ENCODE data around the gene SPATA20. TPM values are rescaled to one million over a fixed set of nuclear protein-coding genes. Genes with fewer than 3 reads are reported as not detected.

Gene SPATA20
- total RNA-seq, 1 donor from 2014 or later, result 70.2 TPM

DNA sequence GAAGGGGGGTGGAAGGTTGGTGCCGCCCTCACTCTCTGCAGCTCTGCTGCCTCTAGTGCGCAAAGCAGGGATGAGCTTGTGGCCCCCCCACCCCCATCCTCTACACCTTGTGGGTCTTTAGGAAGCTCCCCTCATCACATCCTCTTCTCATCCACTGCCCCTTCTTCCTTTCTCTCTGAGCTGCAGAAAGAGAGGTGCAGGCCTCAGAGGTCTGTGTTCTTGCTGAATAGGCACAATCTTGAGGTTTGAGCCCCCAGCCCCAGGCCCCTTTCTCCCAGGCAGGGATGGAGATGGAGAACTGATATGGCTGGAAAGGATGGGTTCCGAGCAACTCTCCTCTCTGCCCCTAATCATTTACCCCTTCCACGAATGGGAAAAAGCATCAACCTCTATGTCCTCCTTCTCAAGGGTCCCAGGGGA, 16.1 kb downstream of the SPATA20 start:
- TF ChIP-seq, protein P1, sequence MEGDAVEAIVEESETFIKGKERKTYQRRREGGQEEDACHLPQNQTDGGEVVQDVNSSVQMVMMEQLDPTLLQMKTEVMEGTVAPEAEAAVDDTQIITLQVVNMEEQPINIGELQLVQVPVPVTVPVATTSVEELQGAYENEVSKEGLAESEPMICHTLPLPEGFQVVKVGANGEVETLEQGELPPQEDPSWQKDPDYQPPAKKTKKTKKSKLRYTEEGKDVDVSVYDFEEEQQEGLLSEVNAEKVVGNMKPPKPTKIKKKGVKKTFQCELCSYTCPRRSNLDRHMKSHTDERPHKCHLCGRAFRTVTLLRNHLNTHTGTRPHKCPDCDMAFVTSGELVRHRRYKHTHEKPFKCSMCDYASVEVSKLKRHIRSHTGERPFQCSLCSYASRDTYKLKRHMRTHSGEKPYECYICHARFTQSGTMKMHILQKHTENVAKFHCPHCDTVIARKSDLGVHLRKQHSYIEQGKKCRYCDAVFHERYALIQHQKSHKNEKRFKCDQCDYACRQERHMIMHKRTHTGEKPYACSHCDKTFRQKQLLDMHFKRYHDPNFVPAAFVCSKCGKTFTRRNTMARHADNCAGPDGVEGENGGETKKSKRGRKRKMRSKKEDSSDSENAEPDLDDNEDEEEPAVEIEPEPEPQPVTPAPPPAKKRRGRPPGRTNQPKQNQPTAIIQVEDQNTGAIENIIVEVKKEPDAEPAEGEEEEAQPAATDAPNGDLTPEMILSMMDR (conservative IDR thresholded peaks at IDR 0.05; ENCODE audit: low read depth, low read length), result no peak
- no peak for DNase-seq (ENCODE audit: low read depth)
- no peak overlapping the region for H3K4me3 ChIP-seq (ENCODE audit: low read depth, low read length)

DNA sequence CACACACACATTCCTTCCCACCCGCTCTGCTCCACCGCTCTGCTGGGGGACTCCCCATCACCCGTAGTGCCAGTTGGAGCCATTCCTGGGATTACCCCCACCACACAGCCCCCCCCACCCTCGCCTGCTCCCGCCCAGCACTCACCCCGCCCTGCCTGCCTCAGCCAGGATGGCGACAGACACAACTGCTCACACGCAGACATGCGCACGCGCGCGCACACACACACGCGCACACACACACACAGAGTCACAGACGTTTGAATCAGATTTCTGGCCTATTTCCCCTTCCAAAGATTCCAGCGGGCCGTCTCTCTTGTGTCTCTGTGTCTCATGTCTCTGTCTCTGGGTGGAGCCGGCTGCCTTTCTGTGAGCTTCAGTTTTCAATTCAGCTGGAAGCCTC, 17.9 kb downstream of the SPATA20 start:
- TF ChIP-seq, protein P1 (conservative IDR thresholded peaks at IDR 0.05; ENCODE audit: low read depth, low read length), result no peak
- no peak for DNase-seq (ENCODE audit: low read depth)
- no peak overlapping the region for H3K4me3 ChIP-seq (ENCODE audit: low read depth, low read length)

GRCh38 chr17:50565402-50566350, 18.7 kb downstream of the SPATA20 start:
- TF ChIP-seq, protein P1 (conservative IDR thresholded peaks at IDR 0.05; ENCODE audit: low read depth, low read length), result no peak
- no peak overlapping the region for H3K4me3 ChIP-seq (ENCODE audit: low read depth, low read length)
- DNase-seq (ENCODE audit: low read depth), result no peak

DNA sequence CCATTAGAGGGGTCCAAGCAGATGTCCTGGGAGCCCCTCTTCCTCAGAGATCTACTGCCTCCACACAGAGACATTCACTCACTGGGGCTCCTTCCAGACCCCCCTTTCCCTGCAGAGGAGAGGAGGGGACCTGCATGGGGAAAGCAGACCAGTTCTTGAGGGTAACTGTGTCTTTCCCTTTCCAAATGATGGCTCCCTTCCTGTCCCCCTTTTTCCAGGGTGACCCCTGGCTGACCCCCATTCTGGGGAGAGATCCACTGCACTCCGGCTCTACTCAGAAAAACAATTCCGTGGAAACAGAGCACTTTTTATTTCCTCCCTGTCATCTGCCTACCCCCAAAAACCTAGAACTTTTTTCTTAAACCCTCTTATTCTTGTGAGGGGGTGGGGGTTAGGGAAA, 19.9 kb downstream of the SPATA20 start:
- H3K4me3 ChIP-seq (ENCODE audit: low read depth, low read length), result no peak overlapping the region
- DNase-seq (ENCODE audit: low read depth), result no peak
- TF ChIP-seq, protein P1 (conservative IDR thresholded peaks at IDR 0.05; ENCODE audit: low read depth, low read length), result no peak

GRCh38 chr17:50568659-50569058, 21.7 kb downstream of the SPATA20 start:
- no peak overlapping the region for H3K4me3 ChIP-seq (ENCODE audit: low read depth, low read length)
- TF ChIP-seq, protein P1 (conservative IDR thresholded peaks at IDR 0.05; ENCODE audit: low read depth, low read length), result no peak
- DNase-seq (ENCODE audit: low read depth), result no peak

DNA sequence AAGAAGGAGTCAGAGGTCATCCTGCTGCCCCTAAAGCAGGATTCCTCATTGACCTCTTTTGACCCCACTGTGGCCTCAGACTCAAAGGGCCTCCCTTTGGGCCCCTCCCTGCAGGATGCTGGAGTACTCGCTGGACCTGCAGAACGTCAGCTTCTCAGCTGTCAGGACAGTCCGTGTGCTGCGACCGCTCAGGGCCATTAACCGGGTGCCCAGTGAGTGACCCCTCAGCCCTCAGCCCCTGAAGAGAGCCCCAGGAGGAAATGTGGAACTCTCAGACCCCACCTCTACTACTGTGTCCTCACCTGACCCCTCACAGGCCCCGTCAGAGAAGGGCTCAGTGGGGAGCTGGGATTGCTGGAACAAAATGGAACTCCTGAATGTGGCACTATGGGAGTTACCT, 22.6 kb downstream of the SPATA20 start:
- no peak for DNase-seq (ENCODE audit: low read depth)
- H3K4me3 ChIP-seq (ENCODE audit: low read depth, low read length), result no peak overlapping the region
- TF ChIP-seq, protein P1 (conservative IDR thresholded peaks at IDR 0.05; ENCODE audit: low read depth, low read length), result no peak

- no peak overlapping the region for H3K4me3 ChIP-seq (ENCODE audit: low read depth, low read length)
- TF ChIP-seq, protein P1 (conservative IDR thresholded peaks at IDR 0.05; ENCODE audit: low read depth, low read length), result no peak
- DNase-seq (ENCODE audit: low read depth), result no peak
Measured at GRCh38 chr17:50570032-50570431, 23.1 kb downstream of the SPATA20 start.
